H9 (cell line): ENCODE data around the gene MGLL. TPM values are rescaled to one million over a fixed set of nuclear protein-coding genes. Genes with fewer than 3 reads are reported as not detected.

Source experiments
- DNase-seq: peaks from one replicate; pipeline ENCODE4 v3.0.0-alpha.2; 2017
- H2AFZ ChIP-seq: one replicate; pipeline ENCODE4 v1.6.1; 2013; ENCODE audit warnings: mild to moderate bottlenecking, low read length, control low read depth, moderate library complexity
- H2AK5ac ChIP-seq: 2 replicates; pipeline ENCODE4 v1.6.1; 2013; ENCODE audit warnings: low read length, control low read depth, mixed read lengths; ENCODE audit not compliant: insufficient read length
- H2BK120ac ChIP-seq: one replicate; pipeline ENCODE4 v1.6.1; 2013; ENCODE audit warnings: low read depth, mild to moderate bottlenecking, low read length, control low read depth, inconsistent platforms; ENCODE audit not compliant: poor library complexity, severe bottlenecking
- H2BK12ac ChIP-seq: 2 replicates; pipeline ENCODE4 v1.6.1; 2013; ENCODE audit warnings: low read length, control low read depth, mixed read lengths, low read depth; ENCODE audit not compliant: insufficient read length
- H2BK15ac ChIP-seq: 2 replicates; pipeline ENCODE4 v1.6.1; 2013; ENCODE audit warnings: low read depth, low read length, control low read depth
- H2BK20ac ChIP-seq: one replicate; pipeline ENCODE4 v1.6.1; 2013; ENCODE audit warnings: low read depth, mild to moderate bottlenecking, low read length, control low read depth, inconsistent platforms; ENCODE audit not compliant: poor library complexity, severe bottlenecking
- H2BK5ac ChIP-seq: 2 replicates; pipeline ENCODE4 v1.6.1; 2013; ENCODE audit warnings: low read length, control low read depth, mixed read lengths; ENCODE audit not compliant: insufficient read length
- H3K14ac ChIP-seq: 2 replicates; pipeline ENCODE4 v1.6.1; 2013; ENCODE audit warnings: low read length, control low read depth; ENCODE audit not compliant: insufficient read depth
- H3K18ac ChIP-seq: 2 replicates; pipeline ENCODE4 v1.6.1; 2013; ENCODE audit warnings: low read depth, mild to moderate bottlenecking, mixed read lengths, low read length, control low read depth; ENCODE audit not compliant: insufficient read length
- H3K23ac ChIP-seq: 2 replicates; pipeline ENCODE4 v1.6.1; 2013; ENCODE audit warnings: low read length, control low read depth, mixed read lengths, low read depth; ENCODE audit not compliant: insufficient read length
- H3K23me2 ChIP-seq: 2 replicates; pipeline ENCODE4 v1.6.1; 2013; ENCODE audit warnings: low read depth, mild to moderate bottlenecking, mixed read lengths, low read length, control low read depth; ENCODE audit not compliant: insufficient read length, poor library complexity, severe bottlenecking
- H3K27ac ChIP-seq: 2 replicates; pipeline ENCODE4 v1.5.1; 2013; ENCODE audit warnings: low read length, control low read depth, mixed read lengths, low read depth; ENCODE audit not compliant: insufficient read length
- H3K27me3 ChIP-seq: 2 replicates; pipeline ENCODE4 v1.6.1; 2013; ENCODE audit warnings: low read length, control low read depth, inconsistent platforms; ENCODE audit not compliant: insufficient read depth
- H3K4ac ChIP-seq: 2 replicates; pipeline ENCODE4 v1.6.1; 2013; ENCODE audit warnings: low read depth, mild to moderate bottlenecking, control low read depth, inconsistent platforms, low read length, moderate library complexity
- H3K4me1 ChIP-seq: 2 replicates; pipeline ENCODE4 v1.6.1; 2013; ENCODE audit warnings: low read length, control low read depth, inconsistent platforms; ENCODE audit not compliant: insufficient read depth
- H3K4me2 ChIP-seq: 2 replicates; pipeline ENCODE4 v1.6.1; 2013; ENCODE audit warnings: low read length, control low read depth, mixed read lengths; ENCODE audit not compliant: insufficient read length, insufficient read depth
- H3K56ac ChIP-seq: 2 replicates; pipeline ENCODE4 v1.6.1; 2013; ENCODE audit warnings: low read depth, mild to moderate bottlenecking, mixed read lengths, low read length, control low read depth; ENCODE audit not compliant: insufficient read length
- H3K79me1 ChIP-seq: 2 replicates; pipeline ENCODE4 v1.6.1; 2013; ENCODE audit warnings: low read depth, mild to moderate bottlenecking, moderate library complexity, low read length, control low read depth, inconsistent platforms; ENCODE audit not compliant: insufficient read depth, poor library complexity, severe bottlenecking
- H3K79me2 ChIP-seq: 2 replicates; pipeline ENCODE4 v1.6.1; 2013; ENCODE audit warnings: low read length, control low read depth, inconsistent platforms; ENCODE audit not compliant: insufficient read depth
- H3K9ac ChIP-seq: 2 replicates; pipeline ENCODE4 v1.6.1; 2013; ENCODE audit warnings: low read length, control low read depth, mixed read lengths; ENCODE audit not compliant: insufficient read length; ENCODE audit errors: extremely low read depth
- H3K9me3 ChIP-seq: one replicate; pipeline ENCODE4 v1.6.1; 2013; ENCODE audit warnings: low read depth, low read length, inconsistent platforms; ENCODE audit not compliant: control insufficient read depth
- H3T11ph ChIP-seq: one replicate; pipeline ENCODE4 v1.6.1; 2013; ENCODE audit warnings: mild to moderate bottlenecking, low read length, control low read depth, inconsistent platforms
- H4K20me1 ChIP-seq: one replicate; pipeline ENCODE4 v1.6.1; 2013; ENCODE audit not compliant: control insufficient read depth, insufficient read length, insufficient read depth
- H4K5ac ChIP-seq: 2 replicates; pipeline ENCODE4 v1.6.1; 2013; ENCODE audit warnings: low read depth, mild to moderate bottlenecking, mixed read lengths, low read length, control low read depth; ENCODE audit not compliant: insufficient read length
- H4K8ac ChIP-seq: replicated peaks from 2 replicates; pipeline ENCODE4 v1.6.1; 2013; ENCODE audit warnings: low read length, control low read depth, mixed read lengths, low read depth; ENCODE audit not compliant: insufficient read length
- H4K91ac ChIP-seq: 2 replicates; pipeline ENCODE4 v1.6.1; 2013; ENCODE audit warnings: low read depth, mild to moderate bottlenecking, moderate library complexity, mixed read lengths, low read length, control low read depth; ENCODE audit not compliant: insufficient read length
- H3K27ac Mint-ChIP-seq, 3 experiments: 2 replicates in 2 of 3; 3 replicates in 1 of 3; pipeline ENCODE4 v1.8.0; 2020 to 2021; ENCODE audit warnings: mixed read lengths in 3 of 3, mild to moderate bottlenecking in 1 of 3, moderate library complexity in 1 of 3
- H3K27me3 Mint-ChIP-seq: 2 replicates; pipeline ENCODE4 v1.8.0; 2021; ENCODE audit warnings: low read depth, mild to moderate bottlenecking, moderate library complexity, mixed read lengths
- H3K36me3 Mint-ChIP-seq, 3 experiments: 2 replicates in 2 of 3; 3 replicates in 1 of 3; pipeline ENCODE4 v1.8.0; 2020 to 2021; ENCODE audit warnings: low read depth in 3 of 3, mixed read lengths in 3 of 3; ENCODE audit not compliant: insufficient read depth in 1 of 3
- H3K4me1 Mint-ChIP-seq, 2 experiments: 2 replicates each; pipeline ENCODE4 v1.8.0; 2020; ENCODE audit warnings: mixed read lengths in 2 of 2
- H3K4me3 Mint-ChIP-seq, 2 experiments: 2 replicates in 1 of 2; 3 replicates in 1 of 2; pipeline ENCODE4 v1.8.0; 2020 to 2021; ENCODE audit warnings: mild to moderate bottlenecking in 2 of 2, mixed read lengths in 2 of 2, moderate library complexity in 1 of 2
- H3K9me3 Mint-ChIP-seq, 2 experiments: 2 replicates in 1 of 2; 3 replicates in 1 of 2; pipeline ENCODE4 v1.8.0; 2020; ENCODE audit warnings: mild to moderate bottlenecking in 2 of 2, mixed read lengths in 2 of 2, moderate library complexity in 1 of 2
- WGBS: extraction: QIAGEN DNeasy Blood & Tissue Kit; methylation state at CpG from one replicate; pipeline ENCODE4 v1.1.7; 2013; ENCODE audit warnings: missing lambda C conversion rate, low lambda C conversion rate, mixed read lengths; ENCODE audit not compliant: insufficient read length; ENCODE audit errors: extremely low coverage; 5-methylcytosine and 5-hydroxymethylcytosine counted together
- total RNA-seq: library from RNA; stranded (reverse); gene quantifications from 2 replicates; pipeline ENCODE4 v1.2.1, GENCODE V29; 2021
- TF ChIP-seq, protein P1 (sequence below): fragments of 200-600 bp; sonication (generic); conservative IDR thresholded peaks from 3 replicates; pipeline ENCODE4 v1.8.0; 2021; ENCODE audit warnings: antibody characterized with exemption, mild to moderate bottlenecking

The MGLL gene
- total RNA-seq, 1 experiment from 2014 or later: 0.11 TPM

GRCh38 chr3:127858521-127858920, 36.2 kb upstream of the MGLL start:
- no peak overlapping the region for H3K4ac ChIP-seq
- no peak overlapping the region for H4K5ac ChIP-seq
- H3K9ac ChIP-seq: no peak overlapping the region
- H3K4me3 Mint-ChIP-seq: no peak overlapping the region
- H4K91ac ChIP-seq: no peak overlapping the region
- H3K23me2 ChIP-seq: no peaks in the 10 kb centered on the region
- H3K4me1 Mint-ChIP-seq: peaks cover 8 to 13% of the 10 kb centered on the region in 2 experiments; a peak in 3 of 4 replicates
- H3K27ac ChIP-seq: no peak overlapping the region
- TF ChIP-seq, protein P1, sequence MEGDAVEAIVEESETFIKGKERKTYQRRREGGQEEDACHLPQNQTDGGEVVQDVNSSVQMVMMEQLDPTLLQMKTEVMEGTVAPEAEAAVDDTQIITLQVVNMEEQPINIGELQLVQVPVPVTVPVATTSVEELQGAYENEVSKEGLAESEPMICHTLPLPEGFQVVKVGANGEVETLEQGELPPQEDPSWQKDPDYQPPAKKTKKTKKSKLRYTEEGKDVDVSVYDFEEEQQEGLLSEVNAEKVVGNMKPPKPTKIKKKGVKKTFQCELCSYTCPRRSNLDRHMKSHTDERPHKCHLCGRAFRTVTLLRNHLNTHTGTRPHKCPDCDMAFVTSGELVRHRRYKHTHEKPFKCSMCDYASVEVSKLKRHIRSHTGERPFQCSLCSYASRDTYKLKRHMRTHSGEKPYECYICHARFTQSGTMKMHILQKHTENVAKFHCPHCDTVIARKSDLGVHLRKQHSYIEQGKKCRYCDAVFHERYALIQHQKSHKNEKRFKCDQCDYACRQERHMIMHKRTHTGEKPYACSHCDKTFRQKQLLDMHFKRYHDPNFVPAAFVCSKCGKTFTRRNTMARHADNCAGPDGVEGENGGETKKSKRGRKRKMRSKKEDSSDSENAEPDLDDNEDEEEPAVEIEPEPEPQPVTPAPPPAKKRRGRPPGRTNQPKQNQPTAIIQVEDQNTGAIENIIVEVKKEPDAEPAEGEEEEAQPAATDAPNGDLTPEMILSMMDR: no peak
- no peak overlapping the region for H3K27ac Mint-ChIP-seq
- no peak overlapping the region for H2AK5ac ChIP-seq
- H3K56ac ChIP-seq: no peak overlapping the region
- H3K23ac ChIP-seq: no peak overlapping the region
- H2BK5ac ChIP-seq: no peak overlapping the region
- H3K18ac ChIP-seq: no peak overlapping the region
- no peaks in the 10 kb centered on the region; a peak in 1 of 5 replicates for H3K9me3 Mint-ChIP-seq
- H2BK120ac ChIP-seq: no peak overlapping the region
- H3K14ac ChIP-seq: no peak overlapping the region
- H3K4me2 ChIP-seq: no peak overlapping the region
- H3K79me1 ChIP-seq: no peaks in the 10 kb centered on the region
- no peaks in the 10 kb centered on the region for H3K9me3 ChIP-seq
- no peak overlapping the region for H2BK15ac ChIP-seq
- H2BK12ac ChIP-seq: no peak overlapping the region
- H3K27me3 Mint-ChIP-seq: peaks cover 7% of the 10 kb centered on the region
- H3K4me1 ChIP-seq: no peaks in the 10 kb centered on the region
- H3K36me3 Mint-ChIP-seq: no peaks in the 10 kb centered on the region
- WGBS: no CpG with 5 or more reads among the region's 6 CpGs
- no peak overlapping the region for H2AFZ ChIP-seq
- H2BK20ac ChIP-seq: no peak overlapping the region
- no peaks in the 10 kb centered on the region for H3K79me2 ChIP-seq
- H4K8ac ChIP-seq: no peak overlapping the region
- no peak for DNase-seq
- no peak overlapping the region for H3T11ph ChIP-seq
- H4K20me1 ChIP-seq: no peaks in the 10 kb centered on the region
- no peaks in the 10 kb centered on the region for H3K27me3 ChIP-seq
